Smooth muscle cell (in vitro differentiated cells): ENCODE data around the gene HEMK1. TPM values are rescaled to one million over a fixed set of nuclear protein-coding genes. Genes with fewer than 3 reads are reported as not detected.

Experiments used
- DNase-seq: peaks from one replicate; lab custom pipeline; 2025; ENCODE audit not compliant: unreplicated experiment; lab: John Stamatoyannopoulos, UW
- H2AFZ ChIP-seq: fragments of 200-600 bp; sonication (generic); 2 replicates; pipeline ENCODE4 v1.6.0; 2016; ENCODE audit warnings: antibody characterized with exemption, low read depth, mild to moderate bottlenecking
- H3F3A ChIP-seq: fragments of 200-600 bp; sonication (generic); 2 replicates; pipeline ENCODE4 v1.6.0; 2017; ENCODE audit warnings: antibody characterized with exemption, low read depth
- H3K27ac ChIP-seq: fragments of 200-600 bp; sonication (generic); 2 replicates; pipeline ENCODE4 v1.5.1; 2016; ENCODE audit warnings: low read depth, mild to moderate bottlenecking
- H3K27me3 ChIP-seq: fragments of 200-600 bp; sonication (generic); 2 replicates; pipeline ENCODE4 v1.6.1; 2016; ENCODE audit warnings: low read depth, mild to moderate bottlenecking
- H3K36me3 ChIP-seq: fragments of 200-600 bp; sonication (generic); 2 replicates; pipeline ENCODE4 v1.5.1; 2016; ENCODE audit warnings: low read depth
- H3K4me1 ChIP-seq: fragments of 200-600 bp; sonication (generic); 2 replicates; pipeline ENCODE4 v1.5.1; 2016; ENCODE audit warnings: low read depth
- H3K4me2 ChIP-seq: fragments of 200-600 bp; sonication (generic); 2 replicates; pipeline ENCODE4 v1.6.0; 2016; ENCODE audit warnings: mild to moderate bottlenecking
- H3K4me3 ChIP-seq: fragments of 200-600 bp; sonication (generic); 2 replicates; pipeline ENCODE4 v1.5.1; 2016; ENCODE audit warnings: mild to moderate bottlenecking
- H3K79me2 ChIP-seq: fragments of 200-600 bp; sonication (generic); 2 replicates; pipeline ENCODE4 v1.6.0; 2016; ENCODE audit warnings: low read depth, mild to moderate bottlenecking
- H3K9ac ChIP-seq: fragments of 200-600 bp; sonication (generic); 2 replicates; pipeline ENCODE4 v1.6.0; 2016; ENCODE audit warnings: low read depth
- H3K9me3 ChIP-seq: fragments of 200-600 bp; sonication (generic); replicated peaks from 2 replicates; pipeline ENCODE4 v1.5.1; 2016; ENCODE audit warnings: low read depth
- H4K20me1 ChIP-seq: fragments of 200-600 bp; sonication (generic); 2 replicates; pipeline ENCODE4 v1.6.0; 2016; ENCODE audit warnings: low read depth
- WGBS: methylation state at CpG from one replicate; pipeline ENCODE4 v1.1.7; 2016; ENCODE audit warnings: low lambda C conversion rate; 5-methylcytosine and 5-hydroxymethylcytosine counted together
- polyA plus RNA-seq: library from polyadenylated mRNA; unstranded; fragments of >200 nt; fragmentation: Nextera tagmentation; extraction: Ambion mirVana; gene quantifications from 2 replicates; pipeline ENCODE4 v1.2.1, GENCODE V29; 2016
- total RNA-seq: library from RNA; depleted of rRNA; stranded (reverse); fragments of >200 nt; gene quantifications from 2 replicates; pipeline ENCODE4 v1.2.3, GENCODE V29; 2014
- TF ChIP-seq, protein P1 (sequence below): fragments of 200-600 bp; sonication (generic); IDR thresholded peaks from 2 replicates; pipeline ENCODE4 v1.5.1; 2017; ENCODE audit warnings: borderline replicate concordance, mild to moderate bottlenecking, antibody characterized with exemption; ENCODE audit not compliant: insufficient read depth, poor library complexity, severe bottlenecking

HEMK1 gene
- total and polyA plus RNA-seq, 2 experiments from 2014 or later, result 15.3 to 28.3 TPM

GRCh38 chr3:50632450-50632849 is 63.1 kb downstream of the HEMK1 start:
- WGBS, result 48% methylated on average over 5 of the region's 5 CpGs
- Histone ChIP-seq H3K79me2 (no peaks in the 10 kb centered on the region), H2AFZ (no peak overlapping the region), H3K4me1 (peaks cover 10% of the 10 kb centered on the region), H3K36me3 (no peaks in the 10 kb centered on the region), H3F3A (no peaks in the 10 kb centered on the region), H3K9me3 (no peaks in the 10 kb centered on the region), H4K20me1 (peaks cover 29% of the 10 kb centered on the region), H3K27ac (no peak overlapping the region), H3K27me3 (no peaks in the 10 kb centered on the region), H3K4me3 (no peak overlapping the region), H3K4me2 (no peak overlapping the region), H3K9ac (no peak overlapping the region)
- TF ChIP-seq, protein P1, sequence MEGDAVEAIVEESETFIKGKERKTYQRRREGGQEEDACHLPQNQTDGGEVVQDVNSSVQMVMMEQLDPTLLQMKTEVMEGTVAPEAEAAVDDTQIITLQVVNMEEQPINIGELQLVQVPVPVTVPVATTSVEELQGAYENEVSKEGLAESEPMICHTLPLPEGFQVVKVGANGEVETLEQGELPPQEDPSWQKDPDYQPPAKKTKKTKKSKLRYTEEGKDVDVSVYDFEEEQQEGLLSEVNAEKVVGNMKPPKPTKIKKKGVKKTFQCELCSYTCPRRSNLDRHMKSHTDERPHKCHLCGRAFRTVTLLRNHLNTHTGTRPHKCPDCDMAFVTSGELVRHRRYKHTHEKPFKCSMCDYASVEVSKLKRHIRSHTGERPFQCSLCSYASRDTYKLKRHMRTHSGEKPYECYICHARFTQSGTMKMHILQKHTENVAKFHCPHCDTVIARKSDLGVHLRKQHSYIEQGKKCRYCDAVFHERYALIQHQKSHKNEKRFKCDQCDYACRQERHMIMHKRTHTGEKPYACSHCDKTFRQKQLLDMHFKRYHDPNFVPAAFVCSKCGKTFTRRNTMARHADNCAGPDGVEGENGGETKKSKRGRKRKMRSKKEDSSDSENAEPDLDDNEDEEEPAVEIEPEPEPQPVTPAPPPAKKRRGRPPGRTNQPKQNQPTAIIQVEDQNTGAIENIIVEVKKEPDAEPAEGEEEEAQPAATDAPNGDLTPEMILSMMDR, result no peak
- no peak for DNase-seq

GRCh38 chr3:50633230-50633790 is 64.0 kb downstream of the HEMK1 start:
- WGBS, result 86% methylated on average over 5 of the region's 5 CpGs
- H4K20me1 ChIP-seq, result peaks cover 28% of the 10 kb centered on the region
- TF ChIP-seq, protein P1, result no peak
- no peaks in the 10 kb centered on the region for H3K27me3 ChIP-seq
- H3K9ac ChIP-seq, result no peak overlapping the region
- no peak for DNase-seq
- no peaks in the 10 kb centered on the region for H3K79me2 ChIP-seq
- no peak overlapping the region for H3K4me3 ChIP-seq
- H3F3A ChIP-seq, result no peaks in the 10 kb centered on the region
- H3K4me2 ChIP-seq, result no peak overlapping the region
- no peak overlapping the region for H2AFZ ChIP-seq
- peaks cover 5% of the 10 kb centered on the region for H3K4me1 ChIP-seq
- H3K9me3 ChIP-seq, result no peaks in the 10 kb centered on the region
- no peak overlapping the region for H3K27ac ChIP-seq
- H3K36me3 ChIP-seq, result no peaks in the 10 kb centered on the region

DNA sequence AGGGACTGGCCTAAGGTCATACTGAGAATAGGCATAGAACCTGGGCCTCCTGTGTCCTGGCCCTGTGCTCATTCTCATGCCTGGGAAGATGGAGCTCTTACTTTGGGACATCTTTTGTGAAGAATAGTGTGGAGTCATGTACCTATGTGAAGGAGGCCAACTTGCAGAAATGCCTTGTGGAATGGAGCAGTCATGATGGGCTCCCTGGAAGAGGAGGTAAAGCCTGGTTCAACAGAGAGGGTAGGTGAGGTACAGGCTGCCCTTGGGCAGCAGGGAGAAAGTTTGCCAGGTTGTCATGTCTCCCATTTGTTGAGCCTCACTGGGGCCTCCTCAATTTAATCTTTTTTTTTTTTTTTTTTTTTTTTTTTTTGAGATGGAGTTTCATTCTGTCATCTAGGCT is 65.7 kb downstream of the HEMK1 start:
- H3K4me2 ChIP-seq, result no peak overlapping the region
- H4K20me1 ChIP-seq, result peaks cover 40% of the 10 kb centered on the region
- no peaks in the 10 kb centered on the region for H3K27me3 ChIP-seq
- TF ChIP-seq, protein P1, result no peak
- no peaks in the 10 kb centered on the region for H3K9me3 ChIP-seq
- no peak for DNase-seq
- no peak overlapping the region for H3K4me3 ChIP-seq
- no peak overlapping the region for H2AFZ ChIP-seq
- no peaks in the 10 kb centered on the region for H3F3A ChIP-seq
- H3K79me2 ChIP-seq, result no peaks in the 10 kb centered on the region
- no peak overlapping the region for H3K9ac ChIP-seq
- no peaks in the 10 kb centered on the region for H3K36me3 ChIP-seq
- no peak overlapping the region for H3K27ac ChIP-seq
- H3K4me1 ChIP-seq, result peaks cover 7% of the 10 kb centered on the region

DNA sequence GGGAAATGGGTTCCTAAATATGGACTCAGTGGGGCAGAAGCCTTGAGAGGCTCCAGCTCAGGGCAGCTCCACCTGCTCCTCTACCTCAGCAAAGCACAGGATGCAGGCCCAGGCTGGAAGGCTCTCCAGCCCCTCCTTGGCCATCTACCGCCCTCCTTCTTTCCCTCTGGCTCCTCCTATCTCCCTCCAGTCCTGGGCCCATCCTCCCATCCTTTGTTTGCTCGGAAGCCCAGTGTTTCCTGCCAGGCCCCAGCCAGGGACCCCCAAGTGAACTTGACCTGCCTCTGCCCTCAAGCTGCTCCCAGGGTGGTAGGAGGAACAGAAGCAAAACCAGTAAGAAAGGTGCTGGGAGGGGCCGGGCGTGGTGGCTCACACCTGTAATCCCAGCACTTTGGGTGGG is 67.7 kb downstream of the HEMK1 start:
- no peak overlapping the region for H3K4me3 ChIP-seq
- 95% methylated on average over 4 of the region's 4 CpGs for whole genome bisulfite sequencing
- H3K9me3 ChIP-seq, result no peaks in the 10 kb centered on the region
- TF ChIP-seq, protein P1, result no peak
- H2AFZ ChIP-seq, result no peak overlapping the region
- DNase-seq, result no peak
- H3K27me3 ChIP-seq, result no peaks in the 10 kb centered on the region
- peaks cover 7% of the 10 kb centered on the region for H3K4me1 ChIP-seq
- no peak overlapping the region for H3K4me2 ChIP-seq
- H4K20me1 ChIP-seq, result peaks cover 36% of the 10 kb centered on the region
- no peaks in the 10 kb centered on the region for H3K36me3 ChIP-seq
- H3K79me2 ChIP-seq, result no peaks in the 10 kb centered on the region
- H3K9ac ChIP-seq, result no peak overlapping the region
- H3F3A ChIP-seq, result no peaks in the 10 kb centered on the region
- no peak overlapping the region for H3K27ac ChIP-seq
